ENCODE measurements around the gene STUB1. TPM values are rescaled to one million over a fixed set of nuclear protein-coding genes. Genes with fewer than 3 reads are reported as not detected.

STUB1 gene
- total and polyA plus RNA-seq, 2 donors (not counting 3 experiments of a cell fraction or from before 2014, with no cell fraction given) = 107 to 147 TPM

DNA sequence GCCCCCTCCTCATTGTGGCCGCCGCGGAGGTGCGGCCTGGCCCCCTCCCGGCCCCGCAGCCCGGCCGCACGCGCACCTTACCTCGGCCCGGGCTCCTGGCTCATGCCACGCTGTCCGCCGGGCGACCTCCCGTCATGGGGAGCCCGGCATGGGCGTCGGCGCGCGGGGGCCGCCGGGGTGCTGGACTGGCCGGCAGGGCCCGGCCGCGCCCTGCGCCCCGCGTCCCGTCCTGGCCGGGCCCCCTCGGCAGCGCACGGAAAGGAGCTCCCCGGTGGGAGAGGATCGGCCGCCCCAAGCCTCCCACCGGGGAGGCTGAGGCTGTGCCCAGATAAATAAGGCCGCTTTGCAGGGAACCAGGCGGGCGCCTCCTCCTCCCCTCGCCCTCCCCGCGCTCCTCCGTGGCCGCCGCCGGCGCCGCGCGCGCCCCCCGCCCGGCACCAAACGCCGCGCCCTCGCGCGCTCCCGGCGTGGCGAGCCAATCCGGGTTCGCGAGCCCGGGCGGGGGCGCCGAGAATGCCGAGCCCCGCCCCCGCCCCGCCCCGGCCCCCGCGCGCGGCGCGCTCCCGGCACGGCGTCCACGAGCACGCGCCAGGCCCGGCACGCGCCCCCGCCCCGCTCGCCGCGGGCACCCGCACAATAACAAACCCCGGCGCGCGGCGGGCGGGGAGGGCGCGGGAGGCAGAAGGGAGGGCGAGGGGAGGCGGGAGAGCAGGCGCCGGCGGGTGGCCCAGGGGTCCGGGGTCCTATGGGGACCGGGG lies 25.4 kb downstream of the STUB1 start, which contains the start of gene FBXL16:
Gene FBXL16 (minus strand): TSS at position 371 of the 758 bp plus-strand sequence. CDS start 8,396 bp downstream, outside the sequence.
- BruUV-seq (replicated peaks) = no TSS peak
- FAIRE-seq (no peak), DNase-seq (ENCODE audit: low read depth, low spot score) (no peak)
- peaks cover 38 to 39% of the 10 kb centered on the region in 2 experiments for H3K27me3 ChIP-seq (ENCODE audit: control insufficient read depth in 2 of 2, insufficient read depth in 2 of 2, low read length in 2 of 2)
- H3K9ac ChIP-seq (replicated peaks; ENCODE audit: extremely low read depth, insufficient read depth, low read length) = no peak within 1 kb of the TSS
- dilution Hi-C loops (cut with MboI; ENCODE audit: extremely low pct_ligation_motif_present, low sequenced_read_pairs) = no loop called here
- no peak within 1 kb of the TSS for H3K4me2 ChIP-seq (ENCODE audit: insufficient read depth, low read length)
- H3K4me3 ChIP-seq (replicated peaks in 1 of 3; ENCODE audit: insufficient read depth in 1 of 3, low read depth in 1 of 3, low read length in 3 of 3) = no peak within 1 kb of the TSS
- no peaks in the 10 kb centered on the region for H3K4me1 ChIP-seq (ENCODE audit: control insufficient read depth, extremely low read depth, insufficient read depth, low read length)
- H3K27ac ChIP-seq (ENCODE audit: insufficient read depth, low read depth, low read length) = no peak within 1 kb of the TSS
- no peaks in the 10 kb centered on the region for H3K9me1 ChIP-seq (replicated peaks; ENCODE audit: control insufficient read depth, extremely low read depth, insufficient read depth, low read length)
- no peaks in the 10 kb centered on the region for H3K9me3 ChIP-seq (replicated peaks; ENCODE audit: control insufficient read depth, insufficient read depth, low read length)
- intact Hi-C loops (cut with micrococcal nuclease) = no loop called here
- ChIA-PET CTCF (interaction anchor here (1.3 kb wide), 1 partner anchor 10 kb away, joined by 5 read pairs; the partner anchor contains the start of gene METRN), POLR2A (interaction anchor here (0.6 kb wide), 1 partner anchor 363 kb away, joined by 6 read pairs; no protein-coding TSS in a partner anchor)
- no peaks in the 10 kb centered on the region for H3K36me3 ChIP-seq (ENCODE audit: control insufficient read depth in 2 of 2, extremely low read depth in 1 of 2, insufficient read depth in 2 of 2, low read length in 2 of 2)
- H3K79me2 ChIP-seq (ENCODE audit: control insufficient read depth, insufficient read depth, low read length) = no peaks in the 10 kb centered on the region
- no peaks in the 10 kb centered on the region for H4K20me1 ChIP-seq (replicated peaks; ENCODE audit: control insufficient read depth, extremely low read depth, insufficient read depth, low read length)
- TF ChIP-seq EZH2 (IDR thresholded peaks at IDR 0.05; ENCODE audit: borderline replicate concordance, low read depth, low read length, severe bottlenecking) = peak; percentile 8
- TF ChIP-seq CTCF (IDR thresholded peaks at IDR 0.05; ENCODE audit: extremely low read depth in 1 of 2, insufficient read depth in 1 of 2, low read depth in 1 of 2, low read length in 2 of 2) = no peak
- H2AFZ ChIP-seq (ENCODE audit: low read depth, low read length) = no peak within 1 kb of the TSS

Measured in endothelial cell of umbilical vein (primary cell).